GM20000 (cell line): Measurements from ENCODE around the gene CALML3.

Experiments
- DNase-seq: peaks from one replicate; pipeline ENCODE4 v3.0.0; 2012; ENCODE audit warnings: low spot score
- TF ChIP-seq, protein P1 (sequence below): IDR thresholded peaks from 2 replicates; pipeline ENCODE4 v1.5.1; 2012; ENCODE audit warnings: mild to moderate bottlenecking, control low read depth; ENCODE audit errors: extremely low read depth, missing control alignments

The CALML3 gene

DNA sequence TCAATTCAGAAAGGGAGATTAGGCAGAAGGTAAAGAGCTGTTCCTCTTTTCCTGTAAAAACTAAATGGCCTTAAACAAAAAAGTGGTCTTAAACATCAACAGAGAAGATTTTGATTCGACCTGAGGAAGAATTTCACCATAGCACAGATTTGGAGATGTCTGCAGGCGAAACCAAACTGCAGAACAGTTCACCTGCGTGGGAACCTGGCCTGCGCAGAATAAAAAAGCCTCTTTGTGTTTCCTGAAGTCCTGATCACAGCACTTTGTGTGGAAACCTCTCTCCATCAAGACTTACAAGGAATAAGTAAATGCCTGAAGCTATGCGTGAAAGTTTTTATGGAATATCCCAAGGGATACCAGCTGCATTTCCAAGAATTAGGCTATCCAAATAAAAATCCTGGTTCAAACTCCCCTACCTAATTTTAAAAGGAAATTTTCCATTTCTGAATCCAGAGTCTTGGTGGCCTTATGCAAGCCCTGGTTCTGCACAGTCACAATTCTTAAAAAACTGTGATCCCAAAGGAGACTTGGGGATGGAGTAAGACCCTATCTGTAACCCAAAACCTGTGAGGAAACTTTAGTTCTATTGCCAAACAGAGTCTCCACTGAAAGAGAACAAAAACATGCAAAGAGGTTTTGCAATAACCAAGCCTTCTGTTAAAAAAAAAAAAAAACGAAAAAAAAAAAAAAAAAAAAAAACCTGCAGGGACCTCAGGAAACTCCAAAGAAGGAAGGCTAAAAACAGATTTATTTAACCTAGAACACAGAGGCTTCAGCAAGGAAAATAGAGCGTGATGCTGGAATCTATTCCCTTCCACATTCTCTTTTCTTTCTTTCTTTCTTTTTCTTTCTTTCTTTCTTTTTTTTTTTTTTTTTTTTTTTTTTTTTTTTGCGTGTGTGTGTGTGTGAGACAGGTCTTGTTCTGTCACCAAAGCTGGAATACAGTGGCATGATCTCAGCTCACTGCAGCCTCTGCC is 10.4 kb downstream of the CALML3 start:
- TF ChIP-seq, protein P1, sequence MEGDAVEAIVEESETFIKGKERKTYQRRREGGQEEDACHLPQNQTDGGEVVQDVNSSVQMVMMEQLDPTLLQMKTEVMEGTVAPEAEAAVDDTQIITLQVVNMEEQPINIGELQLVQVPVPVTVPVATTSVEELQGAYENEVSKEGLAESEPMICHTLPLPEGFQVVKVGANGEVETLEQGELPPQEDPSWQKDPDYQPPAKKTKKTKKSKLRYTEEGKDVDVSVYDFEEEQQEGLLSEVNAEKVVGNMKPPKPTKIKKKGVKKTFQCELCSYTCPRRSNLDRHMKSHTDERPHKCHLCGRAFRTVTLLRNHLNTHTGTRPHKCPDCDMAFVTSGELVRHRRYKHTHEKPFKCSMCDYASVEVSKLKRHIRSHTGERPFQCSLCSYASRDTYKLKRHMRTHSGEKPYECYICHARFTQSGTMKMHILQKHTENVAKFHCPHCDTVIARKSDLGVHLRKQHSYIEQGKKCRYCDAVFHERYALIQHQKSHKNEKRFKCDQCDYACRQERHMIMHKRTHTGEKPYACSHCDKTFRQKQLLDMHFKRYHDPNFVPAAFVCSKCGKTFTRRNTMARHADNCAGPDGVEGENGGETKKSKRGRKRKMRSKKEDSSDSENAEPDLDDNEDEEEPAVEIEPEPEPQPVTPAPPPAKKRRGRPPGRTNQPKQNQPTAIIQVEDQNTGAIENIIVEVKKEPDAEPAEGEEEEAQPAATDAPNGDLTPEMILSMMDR, result no peak
- DNase-seq, result no peak

- TF ChIP-seq, protein P1, result no peak
- no peak for DNase-seq
Observed at GRCh38 chr10:5536486-5537081, 11.8 kb downstream of the CALML3 start.

DNA sequence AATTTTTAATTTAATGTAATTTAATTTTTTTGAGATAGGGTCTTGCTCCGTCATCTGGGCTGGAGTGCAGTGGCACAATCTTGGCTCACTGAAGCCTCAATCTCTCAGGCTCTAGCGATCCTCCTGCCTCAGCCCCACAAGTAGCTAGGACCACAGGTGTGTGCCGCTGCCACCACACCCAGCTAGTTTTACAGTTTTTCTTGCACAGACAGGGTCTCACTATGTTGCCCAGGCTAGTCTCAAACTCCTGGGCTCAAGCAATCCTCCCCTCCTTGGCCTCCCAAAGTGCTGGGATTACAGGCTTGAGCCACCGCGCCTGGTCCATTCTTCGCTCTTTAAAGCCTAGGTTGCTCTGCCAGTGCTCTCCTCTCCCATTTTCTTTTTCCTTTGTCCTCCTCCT is 12.9 kb downstream of the CALML3 start:
- TF ChIP-seq, protein P1, result no peak
- no peak for DNase-seq

DNA sequence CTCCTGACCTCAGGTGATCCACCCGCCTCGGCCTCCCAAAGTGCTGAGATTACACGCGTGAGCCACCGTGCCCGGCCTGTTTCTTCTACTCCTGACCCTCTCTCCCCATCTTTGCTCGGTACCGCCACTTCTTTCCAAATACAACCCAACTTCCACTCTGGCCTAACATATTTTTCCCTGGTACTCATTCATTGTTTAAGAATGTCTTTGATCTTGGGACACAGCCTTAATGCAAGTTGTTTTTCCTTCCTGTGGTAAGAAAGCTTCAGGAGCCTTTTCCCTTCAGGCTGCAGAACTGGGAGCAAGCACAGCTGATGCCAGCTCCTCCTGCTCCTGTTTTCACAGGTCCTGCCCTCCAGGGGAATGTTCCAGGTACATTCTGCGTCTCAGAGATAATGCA is 13.7 kb downstream of the CALML3 start:
- TF ChIP-seq, protein P1, result no peak
- no peak for DNase-seq

- TF ChIP-seq, protein P1, result no peak
- DNase-seq, result no peak
Observed at GRCh38 chr10:5538892-5539651, 14.3 kb downstream of the CALML3 start.

GRCh38 chr10:5540080-5540479 is 15.3 kb downstream of the CALML3 start:
- TF ChIP-seq, protein P1, result no peak
- DNase-seq, result no peak
